HEK293 (cell line): Measurements from ENCODE around the gene GNAT1.

Experiments
- CTCF ChIA-PET: fragments of 350-600 bp; formaldehyde crosslinking; extraction: SDS; loops from one replicate; lab custom pipeline; 2021; ENCODE audit warnings: antibody characterized with exemption; lab: Yijun Ruan, JAX
- POLR2A ChIA-PET: fragments of 300-600 bp; formaldehyde crosslinking; extraction: SDS; loops from one replicate; lab custom pipeline; 2020; ENCODE audit warnings: antibody characterized with exemption, inconsistent platforms; lab: Yijun Ruan, JAX
- H3K27ac ChIP-seq: fragments of 200-500 bp; sonication (Bioruptor generic); 2 replicates; pipeline ENCODE4 v1.5.1; 2014; ENCODE audit warnings: low read depth, low read length, control low read depth, inconsistent platforms; ENCODE audit errors: extremely low read depth
- H3K36me3 ChIP-seq, 2 experiments: fragments of 200-500 bp in 1 of 2; sonication (Bioruptor generic) in 1 of 2; 1 replicate in 1 of 2; 2 replicates in 1 of 2; pipeline ENCODE4 v1.5.1; 2014 to 2017; ENCODE audit warnings: inconsistent platforms in 2 of 2, low read length in 2 of 2; ENCODE audit not compliant: control insufficient read depth in 2 of 2, insufficient read depth in 1 of 2
- H3K4me1 ChIP-seq: fragments of 200-500 bp; sonication (Bioruptor generic); 2 replicates; pipeline ENCODE4 v1.5.1; 2014; ENCODE audit warnings: mild to moderate bottlenecking, low read length, inconsistent platforms; ENCODE audit not compliant: control insufficient read depth, insufficient read depth
- H3K4me3 ChIP-seq: 2 replicates; pipeline ENCODE4 v1.5.1; 2011; ENCODE audit warnings: low read depth, mild to moderate bottlenecking, control low read depth, low read length, moderate library complexity
- H3K9me3 ChIP-seq: fragments of 200-500 bp; sonication (Bioruptor generic); 2 replicates; pipeline ENCODE4 v1.5.1; 2014; ENCODE audit warnings: low read depth, low read length, inconsistent platforms; ENCODE audit not compliant: control insufficient read depth, insufficient read depth
- EGR2 ChIP-seq: fragments of 450-650 bp; formaldehyde crosslinking; IDR thresholded peaks from 2 replicates; pipeline ENCODE4 v1.5.1; 2016; ENCODE audit warnings: low read depth, missing biosample characterization, missing genetic modification characterization
- GLI4 ChIP-seq: fragments of 450-650 bp; formaldehyde crosslinking; IDR thresholded peaks from 2 replicates; pipeline ENCODE4 v1.5.1; 2016; ENCODE audit warnings: missing biosample characterization, missing genetic modification characterization
- KLF16 ChIP-seq: fragments of 450-650 bp; formaldehyde crosslinking; IDR thresholded peaks from 2 replicates; pipeline ENCODE4 v1.5.1; 2017; ENCODE audit warnings: missing biosample characterization, missing genetic modification characterization
- PRDM1 ChIP-seq: fragments of 450-650 bp; formaldehyde crosslinking; IDR thresholded peaks from 2 replicates; pipeline ENCODE4; 2016; ENCODE audit warnings: missing biosample characterization, missing genetic modification characterization
- SCRT1 ChIP-seq: fragments of 450-650 bp; formaldehyde crosslinking; IDR thresholded peaks from 2 replicates; pipeline ENCODE4 v1.5.1; 2016; ENCODE audit warnings: missing biosample characterization, missing genetic modification characterization, borderline replicate concordance
- ZBTB8A ChIP-seq: fragments of 450-650 bp; formaldehyde crosslinking; IDR thresholded peaks from 2 replicates; pipeline ENCODE4 v1.5.1; 2016; ENCODE audit warnings: missing biosample characterization, missing genetic modification characterization
- ZFHX2 ChIP-seq: fragments of 450-650 bp; formaldehyde crosslinking; conservative IDR thresholded peaks from 2 replicates; pipeline ENCODE4 v1.5.1; 2016; ENCODE audit warnings: missing biosample characterization, missing genetic modification characterization
- ZFP69B ChIP-seq: fragments of 450-650 bp; formaldehyde crosslinking; IDR thresholded peaks from 2 replicates; pipeline ENCODE4 v1.5.1; 2016; ENCODE audit warnings: missing biosample characterization, missing genetic modification characterization
- ZIC2 ChIP-seq: fragments of 450-650 bp; formaldehyde crosslinking; IDR thresholded peaks from 2 replicates; pipeline ENCODE4 v1.5.1; 2016; ENCODE audit warnings: missing biosample characterization, missing genetic modification characterization
- ZNF114 ChIP-seq: fragments of 450-650 bp; formaldehyde crosslinking; IDR thresholded peaks from 2 replicates; pipeline ENCODE4 v1.5.0; 2017; ENCODE audit warnings: missing biosample characterization, missing genetic modification characterization
- ZNF132 ChIP-seq: fragments of 450-650 bp; formaldehyde crosslinking; IDR thresholded peaks from 2 replicates; pipeline ENCODE4 v1.5.1; 2017; ENCODE audit warnings: missing biosample characterization, missing genetic modification characterization, borderline replicate concordance
- ZNF175 ChIP-seq: fragments of 450-650 bp; formaldehyde crosslinking; IDR thresholded peaks from 2 replicates; pipeline ENCODE4 v1.5.1; 2016; ENCODE audit warnings: missing biosample characterization, missing genetic modification characterization
- ZNF23 ChIP-seq: fragments of 450-650 bp; formaldehyde crosslinking; IDR thresholded peaks from 2 replicates; pipeline ENCODE4 v1.5.1; 2016; ENCODE audit warnings: missing biosample characterization, missing genetic modification characterization, borderline replicate concordance
- ZNF274 ChIP-seq, 2 experiments: fragments of 200-500 bp in 1 of 2; fragments of 450-650 bp in 1 of 2; sonication (Bioruptor generic) in 1 of 2; formaldehyde crosslinking in 1 of 2; IDR thresholded peaks; 2 replicates each; pipeline versions ENCODE4 v1.5.1 to v1.6.1; 2014 to 2016; ENCODE audit warnings: borderline replicate concordance in 1 of 2, inconsistent platforms in 1 of 2, low read length in 1 of 2, missing biosample characterization in 1 of 2, missing genetic modification characterization in 1 of 2
- ZNF366 ChIP-seq: fragments of 450-650 bp; formaldehyde crosslinking; conservative IDR thresholded peaks from 2 replicates; pipeline ENCODE4 v1.5.1; 2016; ENCODE audit warnings: missing biosample characterization, missing genetic modification characterization
- ZNF521 ChIP-seq: fragments of 450-650 bp; formaldehyde crosslinking; IDR thresholded peaks from 2 replicates; pipeline ENCODE4 v1.5.1; 2017; ENCODE audit warnings: missing biosample characterization, mild to moderate bottlenecking, missing genetic modification characterization
- ZNF791 ChIP-seq: fragments of 450-650 bp; formaldehyde crosslinking; IDR thresholded peaks from 2 replicates; pipeline ENCODE4 v1.5.1; 2016; ENCODE audit warnings: missing biosample characterization, missing genetic modification characterization
- ZNF792 ChIP-seq: fragments of 450-650 bp; formaldehyde crosslinking; IDR thresholded peaks from 2 replicates; pipeline ENCODE4 v1.5.1; 2016; ENCODE audit warnings: missing biosample characterization, missing genetic modification characterization
- ZSCAN30 ChIP-seq: fragments of 450-650 bp; IDR thresholded peaks from 2 replicates; pipeline ENCODE4 v1.5.1; 2018; ENCODE audit warnings: missing biosample characterization, mild to moderate bottlenecking, missing genetic modification characterization, moderate library complexity
- TF ChIP-seq, protein P1 (sequence below): fragments of 450-650 bp; formaldehyde crosslinking; IDR thresholded peaks from 2 replicates; pipeline ENCODE4 v1.5.1; 2016; ENCODE audit warnings: missing biosample characterization, missing genetic modification characterization
- TF ChIP-seq, protein P2 (sequence below): fragments of 450-650 bp; formaldehyde crosslinking; IDR thresholded peaks from 2 replicates; pipeline ENCODE4 v1.5.1; 2017; ENCODE audit warnings: missing biosample characterization, missing genetic modification characterization

The GNAT1 gene

GRCh38 chr3:50150404-50150750 is 41.0 kb upstream of the GNAT1 start:
- Histone ChIP-seq H3K4me1 (no peaks in the 10 kb centered on the region), H3K27ac (no peak overlapping the region), H3K36me3 (no peaks in the 10 kb centered on the region), H3K9me3 (no peaks in the 10 kb centered on the region)
- CTCF ChIA-PET: interaction anchor here (1.0 kb wide), 1 partner anchor 74 kb away, joined by 4 read pairs; no protein-coding TSS in a partner anchor
- POLR2A ChIA-PET: no interaction called here
- TF ChIP-seq KLF16 (tag by site-specific recombination) (no peak), ZNF23 (no peak), ZNF792 (tag by site-specific recombination) (no peak), GLI4 (tag by site-specific recombination) (no peak), SCRT1 (tag by site-specific recombination) (no peak), ZFP69B (tag by site-specific recombination) (peak; percentile 16; the same call in 1 of the 2 replicates), ZSCAN30 (tag by site-specific recombination) (no peak), ZNF366 (no peak), ZNF175 (tag by site-specific recombination) (no peak)
- TF ChIP-seq, all 188 proteins: peak for 1
- no peak overlapping the region for H3K4me3 ChIP-seq

GRCh38 chr3:50150863-50151686 is 40.3 kb upstream of the GNAT1 start:
- no peak overlapping the region for H3K4me3 ChIP-seq
- ChIA-PET CTCF (no interaction called here), POLR2A (no interaction called here)
- H3K27ac ChIP-seq: no peak overlapping the region
- TF ChIP-seq, protein P1, sequence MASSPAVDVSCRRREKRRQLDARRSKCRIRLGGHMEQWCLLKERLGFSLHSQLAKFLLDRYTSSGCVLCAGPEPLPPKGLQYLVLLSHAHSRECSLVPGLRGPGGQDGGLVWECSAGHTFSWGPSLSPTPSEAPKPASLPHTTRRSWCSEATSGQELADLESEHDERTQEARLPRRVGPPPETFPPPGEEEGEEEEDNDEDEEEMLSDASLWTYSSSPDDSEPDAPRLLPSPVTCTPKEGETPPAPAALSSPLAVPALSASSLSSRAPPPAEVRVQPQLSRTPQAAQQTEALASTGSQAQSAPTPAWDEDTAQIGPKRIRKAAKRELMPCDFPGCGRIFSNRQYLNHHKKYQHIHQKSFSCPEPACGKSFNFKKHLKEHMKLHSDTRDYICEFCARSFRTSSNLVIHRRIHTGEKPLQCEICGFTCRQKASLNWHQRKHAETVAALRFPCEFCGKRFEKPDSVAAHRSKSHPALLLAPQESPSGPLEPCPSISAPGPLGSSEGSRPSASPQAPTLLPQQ: no peak
- 0 out of 2 replicates have a peak, but pooled peaks have one; percentile 36 for TF ChIP-seq ZIC2 (tag by site-specific recombination)
- TF ChIP-seq, all 188 proteins: peak for 1
- H3K4me1 ChIP-seq: no peaks in the 10 kb centered on the region
- no peaks in the 10 kb centered on the region for H3K9me3 ChIP-seq
- no peaks in the 10 kb centered on the region for H3K36me3 ChIP-seq

DNA sequence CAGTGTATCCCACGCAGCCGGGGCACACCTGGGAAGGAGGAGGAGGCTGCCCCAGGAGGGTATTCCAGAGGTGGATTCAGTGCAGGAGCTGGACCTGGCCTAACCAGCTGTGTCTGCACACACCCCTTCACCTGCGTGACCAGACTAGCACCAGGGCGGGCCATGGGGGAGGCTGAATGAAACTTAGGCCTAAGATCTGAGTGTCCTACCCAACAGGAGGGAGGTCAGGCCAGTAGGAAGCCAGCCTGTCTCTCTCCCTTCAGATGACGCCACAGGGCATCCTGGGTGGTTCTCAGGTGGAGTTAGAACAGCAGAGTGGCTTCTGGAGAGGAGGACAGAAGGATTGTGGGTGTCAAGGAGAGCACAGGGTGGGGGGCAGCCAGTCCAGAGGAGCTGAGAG is 39.7 kb upstream of the GNAT1 start:
- H3K4me1 ChIP-seq: 0 out of 2 replicates have a peak, but pooled peaks cover 3% of the 10 kb centered on the region
- no peaks in the 10 kb centered on the region for H3K36me3 ChIP-seq
- CTCF ChIA-PET: interaction anchor here (0.6 kb wide), 1 partner anchor 27 kb away, joined by 3 read pairs; no protein-coding TSS in a partner anchor
- TF ChIP-seq ZNF23 (no peak), ZIC2 (tag by site-specific recombination) (peak; percentile 40)
- no peak overlapping the region for H3K4me3 ChIP-seq
- H3K9me3 ChIP-seq: no peaks in the 10 kb centered on the region
- no peak overlapping the region for H3K27ac ChIP-seq
- POLR2A ChIA-PET: no interaction called here

GRCh38 chr3:50153782-50154475 is 37.5 kb upstream of the GNAT1 start:
- 0 out of 2 replicates have a peak, but pooled peaks cover 3% of the 10 kb centered on the region for H3K4me1 ChIP-seq
- H3K36me3 ChIP-seq: no peaks in the 10 kb centered on the region
- ChIA-PET POLR2A (no interaction called here), CTCF (interaction anchor here (0.7 kb wide), 1 partner anchor 38 kb away, joined by 4 read pairs; no protein-coding TSS in a partner anchor)
- H3K27ac ChIP-seq: no peak overlapping the region
- H3K9me3 ChIP-seq: no peaks in the 10 kb centered on the region
- TF ChIP-seq ZNF366 (peak; percentile 90), ZNF274 (IDR thresholded peaks at IDR 0.05; ENCODE audit: low read length) (no peak), ZNF274 (tag by site-specific recombination; IDR thresholded peaks at IDR 0.05; ENCODE audit: borderline replicate concordance) (no peak), ZFHX2 (tag by site-specific recombination) (peak; percentile 41; the same call in 1 of the 2 replicates), ZNF114 (tag by site-specific recombination) (0 out of 2 replicates have a peak, but pooled peaks have one; percentile 15), ZNF791 (tag by site-specific recombination) (peak; percentile 23; the same call in 1 of the 2 replicates), EGR2 (peak; percentile 57; the same call in 1 of the 2 replicates), KLF16 (tag by site-specific recombination) (no peak), ZNF521 (tag by site-specific recombination) (0 out of 2 replicates have a peak, but pooled peaks have one; percentile 71), ZBTB8A (tag by site-specific recombination) (0 out of 2 replicates have a peak, but pooled peaks have one; percentile 25), ZNF132 (no peak), PRDM1 (tag by site-specific recombination) (peak; percentile 94)
- TF ChIP-seq, protein P2, sequence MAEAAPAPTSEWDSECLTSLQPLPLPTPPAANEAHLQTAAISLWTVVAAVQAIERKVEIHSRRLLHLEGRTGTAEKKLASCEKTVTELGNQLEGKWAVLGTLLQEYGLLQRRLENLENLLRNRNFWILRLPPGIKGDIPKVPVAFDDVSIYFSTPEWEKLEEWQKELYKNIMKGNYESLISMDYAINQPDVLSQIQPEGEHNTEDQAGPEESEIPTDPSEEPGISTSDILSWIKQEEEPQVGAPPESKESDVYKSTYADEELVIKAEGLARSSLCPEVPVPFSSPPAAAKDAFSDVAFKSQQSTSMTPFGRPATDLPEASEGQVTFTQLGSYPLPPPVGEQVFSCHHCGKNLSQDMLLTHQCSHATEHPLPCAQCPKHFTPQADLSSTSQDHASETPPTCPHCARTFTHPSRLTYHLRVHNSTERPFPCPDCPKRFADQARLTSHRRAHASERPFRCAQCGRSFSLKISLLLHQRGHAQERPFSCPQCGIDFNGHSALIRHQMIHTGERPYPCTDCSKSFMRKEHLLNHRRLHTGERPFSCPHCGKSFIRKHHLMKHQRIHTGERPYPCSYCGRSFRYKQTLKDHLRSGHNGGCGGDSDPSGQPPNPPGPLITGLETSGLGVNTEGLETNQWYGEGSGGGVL (tag by site-specific recombination): peak; percentile 54
- no peak overlapping the region for H3K4me3 ChIP-seq
